Right cardiac atrium (tissue), 5 donors: ENCODE results near the gene ZNF135. TPM values are rescaled to one million over a fixed set of nuclear protein-coding genes. Genes with fewer than 3 reads are reported as not detected.
A peak's percentile ranks its signal among the peaks of the same experiment; 100 is the strongest.

Experiments used
- ATAC-seq, 2 donors: fragments of 200-7000 bp; cut with Tn5 transposase; one replicate each; pipeline versions ENCODE4 v1.8.0 to v1.9.1; 2020; ENCODE audit warnings: moderate library complexity in 2 of 2, mild to moderate bottlenecking in 1 of 2
- DNase-seq, 3 donors: peaks; one replicate each; pipeline ENCODE4 v3.0.0-alpha.2; 2020
- H3K27ac ChIP-seq: one replicate; pipeline ENCODE4 v1.5.1; 2013; ENCODE audit warnings: mild to moderate bottlenecking, low read length, control low read depth, moderate library complexity
- H3K27me3 ChIP-seq: one replicate; pipeline ENCODE4 v1.6.1; 2013; ENCODE audit not compliant: control insufficient read depth, insufficient read depth
- H3K4me1 ChIP-seq: one replicate; pipeline ENCODE4 v1.6.1; 2013; ENCODE audit warnings: low read length; ENCODE audit not compliant: control insufficient read depth, insufficient read depth
- H3K4me3 ChIP-seq: one replicate; pipeline ENCODE4 v1.5.1; 2013; ENCODE audit warnings: low read length, control low read depth
- H3K9me3 ChIP-seq: one replicate; pipeline ENCODE4 v1.6.1; 2013; ENCODE audit warnings: low read length; ENCODE audit not compliant: control insufficient read depth
- WGBS: extraction: QIAGEN DNeasy Blood & Tissue Kit; methylation state at CpG from one replicate; pipeline ENCODE4 v1.1.7; 2013; 5-methylcytosine and 5-hydroxymethylcytosine counted together
- intact Hi-C, 4 donors: fragments of 100-400 bp; cut with DNase I; formaldehyde crosslinking; loops; one replicate each; pipeline versions ENCODE4 v1.11.0 to v1.14.0; 2022 to 2023
- polyA plus RNA-seq: library from polyadenylated mRNA; stranded (reverse); fragments of 200-250 nt; gene quantifications from one replicate; pipeline ENCODE4 v1.2.3, GENCODE V29; 2013
- total RNA-seq, 4 donors: library from RNA; stranded (reverse); fragmentation: NEBNext Ultra II Directional; extraction: Animal tissue kit (Norgen Biotek cat#: 25700); gene quantifications; one replicate each; pipeline ENCODE4 v1.2.1, GENCODE V29; 2021
- donor health status: healthy with polysubstance abuse.
- donor health status: DM: no; HTN: yes; CAD: no.
- donor health status: DM: no; HTN: no; CAD: no.
- donor health status: DM: no; HTN: yes; CAD: no; lungs with severe emphysema.
- donor health status: DM: yes; HTN: yes; CAD: no.

ZNF135 gene
- total and polyA plus RNA-seq, 5 donors: 2.8 to 5.1 (median 4.2) TPM

DNA sequence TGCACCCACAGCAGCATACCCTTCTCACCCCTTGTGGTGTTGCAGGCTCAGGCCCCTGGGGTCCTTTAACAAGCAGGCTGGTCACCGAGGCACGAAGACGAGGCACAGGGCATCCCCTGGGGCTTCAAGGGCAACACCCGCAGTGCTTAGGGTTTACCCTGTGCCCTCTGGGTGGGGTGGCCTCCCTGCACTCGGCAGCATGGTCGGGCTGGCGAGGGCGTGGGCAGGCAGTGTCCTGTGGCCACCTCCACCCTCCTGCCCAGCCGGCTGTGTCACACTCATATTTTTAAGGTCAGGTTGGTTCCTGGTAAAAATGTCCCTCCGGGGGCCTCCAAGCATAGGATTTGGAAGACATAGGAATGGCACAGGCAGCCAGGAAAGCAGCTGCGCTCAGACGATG lies 11.4 kb upstream of the ZNF135 start:
- H3K9me3 ChIP-seq: peaks cover 3% of the 10 kb centered on the region
- H3K4me3 ChIP-seq: no peak overlapping the region
- H3K27ac ChIP-seq: no peak overlapping the region
- intact Hi-C loops: no loop called here
- ATAC-seq (no peak), DNase-seq (no peak)
- no peaks in the 10 kb centered on the region for H3K4me1 ChIP-seq
- no peaks in the 10 kb centered on the region for H3K27me3 ChIP-seq
- 95% methylated on average over 12 of the region's 12 CpGs for WGBS

DNA sequence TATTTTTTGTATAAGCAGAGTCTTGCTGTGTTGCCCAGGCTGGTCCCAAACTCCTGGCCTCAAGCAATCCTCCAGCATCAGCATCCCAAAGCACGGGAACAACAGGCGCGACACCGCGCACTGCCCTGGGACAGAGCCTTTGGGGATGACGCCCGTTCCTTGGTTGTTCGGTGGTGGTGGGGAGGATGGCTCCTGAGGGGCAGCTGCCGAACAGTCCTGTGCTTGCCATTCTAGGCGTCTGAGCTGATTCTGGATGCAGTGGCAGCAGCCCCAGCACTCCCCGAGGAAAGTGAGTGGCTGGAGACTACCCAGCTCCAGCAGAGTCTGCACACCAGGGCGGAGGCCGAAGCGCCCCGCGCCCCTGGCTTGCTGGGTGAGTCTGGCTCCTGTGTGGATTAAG lies 6.8 kb upstream of the ZNF135 start:
- Histone ChIP-seq H3K4me1 (no peaks in the 10 kb centered on the region), H3K27ac (no peak overlapping the region), H3K9me3 (no peaks in the 10 kb centered on the region), H3K27me3 (no peaks in the 10 kb centered on the region), H3K4me3 (no peak overlapping the region)
- ATAC-seq (no peak), DNase-seq (no peak)
- 99% methylated on average over 16 of the region's 16 CpGs for WGBS
- intact Hi-C loops: loop anchor here in 1 of 4 donors (1.0 kb wide), 1 partner anchor 34 kb away; no protein-coding TSS in a partner anchor

DNA sequence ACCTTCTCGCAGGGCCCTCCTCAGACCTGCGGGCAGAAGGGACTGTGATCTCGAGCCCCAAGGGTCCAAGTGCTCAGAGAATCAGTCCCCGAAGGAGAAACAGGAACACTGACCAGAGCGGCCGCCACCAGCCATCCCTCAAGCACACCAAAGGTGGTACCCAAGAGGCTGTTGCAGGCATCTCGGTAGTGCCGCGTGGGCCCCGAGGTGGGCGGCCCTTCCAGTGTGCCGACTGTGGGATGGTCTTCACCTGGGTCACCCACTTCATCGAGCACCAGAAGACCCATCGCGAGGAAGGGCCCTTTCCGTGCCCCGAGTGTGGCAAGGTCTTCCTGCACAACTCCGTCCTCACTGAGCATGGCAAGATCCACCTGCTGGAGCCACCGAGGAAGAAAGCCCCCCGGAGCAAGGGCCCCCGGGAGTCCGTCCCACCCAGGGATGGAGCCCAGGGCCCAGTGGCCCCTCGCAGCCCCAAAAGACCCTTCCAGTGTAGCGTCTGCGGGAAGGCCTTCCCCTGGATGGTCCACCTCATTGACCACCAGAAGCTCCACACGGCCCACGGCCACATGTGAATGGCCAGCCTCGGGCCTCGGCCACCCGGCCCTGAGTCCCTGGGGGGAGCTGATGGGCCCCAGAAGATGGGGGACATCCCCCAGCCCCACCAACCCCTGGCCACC lies 5.5 kb upstream of the ZNF135 start:
- intact Hi-C loops: no loop called here
- H3K27me3 ChIP-seq: no peaks in the 10 kb centered on the region
- no peak overlapping the region for H3K4me3 ChIP-seq
- no peaks in the 10 kb centered on the region for H3K4me1 ChIP-seq
- no peak for ATAC-seq
- no peak for DNase-seq
- H3K9me3 ChIP-seq: no peaks in the 10 kb centered on the region
- 93% methylated on average over 30 of the region's 30 CpGs for WGBS
- no peak overlapping the region for H3K27ac ChIP-seq

DNA sequence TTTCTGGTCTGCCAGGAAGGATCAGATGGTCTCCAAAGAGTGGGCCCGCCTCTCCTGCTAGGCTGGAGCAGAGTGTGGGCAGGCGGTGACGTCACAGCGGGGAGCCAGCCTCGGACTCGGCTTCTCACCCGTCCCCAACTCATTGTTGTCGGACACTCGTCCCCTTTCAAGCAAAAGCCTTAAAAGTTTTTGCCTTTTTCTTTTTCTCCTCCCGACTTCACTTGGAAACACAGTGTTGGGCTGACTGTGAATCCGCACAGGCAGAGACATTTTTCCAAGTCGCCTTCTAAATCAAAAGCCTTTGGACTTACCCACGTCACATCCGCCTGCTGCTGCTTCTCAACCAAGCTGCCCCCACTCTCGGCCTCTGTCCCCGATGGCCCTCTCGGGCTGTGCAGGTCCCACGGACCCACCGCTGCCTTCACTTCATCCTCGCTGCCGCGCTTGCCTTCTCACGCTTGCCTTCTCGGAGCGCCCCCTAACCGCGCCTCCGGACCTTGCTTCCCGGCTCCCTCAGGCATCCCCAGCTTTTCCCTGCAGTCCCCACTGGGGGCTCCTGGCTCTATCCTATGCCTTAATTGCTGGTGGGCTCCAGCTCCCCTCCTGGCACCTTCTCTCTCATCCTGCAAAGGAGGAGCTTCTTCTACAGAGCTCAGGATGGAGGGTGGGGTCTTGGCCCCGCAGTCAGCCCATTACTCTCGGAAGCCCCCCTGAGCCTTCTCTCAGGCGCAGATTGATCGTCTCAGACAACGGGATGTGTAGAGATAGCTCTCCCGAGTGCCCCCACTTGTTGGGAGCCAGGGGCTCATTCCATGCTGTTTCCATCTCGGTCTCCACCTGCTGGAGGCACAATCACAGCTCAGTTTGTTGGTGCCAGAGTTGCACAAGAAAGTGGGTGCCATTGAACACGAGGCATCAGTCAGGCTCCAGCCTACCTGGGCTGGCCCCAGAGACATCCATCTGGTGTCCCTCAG lies 3.9 kb upstream of the ZNF135 start:
- intact Hi-C loops: no loop called here
- Histone ChIP-seq H3K9me3 (no peaks in the 10 kb centered on the region), H3K27ac (peak overlapping the region; percentile 77), H3K4me1 (no peaks in the 10 kb centered on the region), H3K4me3 (peak overlapping the region; percentile 51), H3K27me3 (no peaks in the 10 kb centered on the region)
- peak; percentile 66 to 83 (median 79) for DNase-seq
- WGBS: 23% methylated on average over 37 of the region's 37 CpGs
- ATAC-seq: peak in 1 of 2 donors; percentile 44

DNA sequence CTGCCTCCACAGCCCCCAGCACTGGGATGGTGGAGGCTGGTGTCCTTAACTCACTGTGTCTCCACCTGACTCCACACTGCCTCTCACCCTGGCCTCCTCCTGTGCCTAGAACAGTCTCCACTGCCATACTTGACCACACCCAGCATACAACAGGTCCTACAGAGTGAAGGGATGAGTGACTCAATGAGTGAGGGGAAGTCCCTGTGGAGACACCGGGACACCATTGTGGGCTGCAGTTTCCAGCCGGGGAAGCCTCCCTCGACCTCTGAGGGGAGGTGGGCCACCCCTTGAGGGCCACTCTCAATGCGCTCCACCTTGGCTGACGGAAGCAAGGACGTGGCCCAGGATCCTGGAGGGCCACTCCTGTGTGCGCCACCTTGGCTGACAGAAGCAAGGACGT lies 2.8 kb upstream of the ZNF135 start:
- Histone ChIP-seq H3K4me3 (no peak overlapping the region), H3K4me1 (no peaks in the 10 kb centered on the region), H3K27me3 (no peaks in the 10 kb centered on the region), H3K9me3 (no peaks in the 10 kb centered on the region), H3K27ac (no peak overlapping the region)
- no peak for ATAC-seq
- intact Hi-C loops: no loop called here
- 89% methylated on average over 8 of the region's 8 CpGs for WGBS
- DNase-seq: no peak

DNA sequence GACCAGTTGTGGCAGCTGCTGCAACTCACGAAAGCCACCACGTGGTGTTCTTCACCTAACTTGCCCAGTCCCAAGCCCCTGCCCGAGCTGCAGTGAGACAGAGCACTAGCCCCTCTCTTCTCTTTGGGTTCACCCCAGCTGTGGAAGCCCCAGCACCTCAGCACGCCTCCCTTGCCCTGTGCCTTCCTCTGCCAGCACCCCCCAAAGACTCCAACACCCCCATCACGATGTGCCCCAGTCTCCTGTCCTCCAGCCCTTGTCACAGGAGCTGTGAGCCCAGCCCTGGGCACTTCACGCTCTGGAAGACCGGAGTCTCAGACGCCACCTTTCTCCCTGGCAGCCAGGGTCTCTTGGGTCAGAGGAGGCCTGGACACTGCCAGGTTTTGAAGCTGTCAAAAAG lies 2.2 kb upstream of the ZNF135 start:
- no peak for ATAC-seq
- Histone ChIP-seq H3K4me1 (no peaks in the 10 kb centered on the region), H3K4me3 (no peak overlapping the region), H3K27me3 (no peaks in the 10 kb centered on the region), H3K27ac (no peak overlapping the region), H3K9me3 (no peaks in the 10 kb centered on the region)
- intact Hi-C loops: no loop called here
- no peak for DNase-seq
- WGBS: 95% methylated on average over 8 of the region's 8 CpGs

DNA sequence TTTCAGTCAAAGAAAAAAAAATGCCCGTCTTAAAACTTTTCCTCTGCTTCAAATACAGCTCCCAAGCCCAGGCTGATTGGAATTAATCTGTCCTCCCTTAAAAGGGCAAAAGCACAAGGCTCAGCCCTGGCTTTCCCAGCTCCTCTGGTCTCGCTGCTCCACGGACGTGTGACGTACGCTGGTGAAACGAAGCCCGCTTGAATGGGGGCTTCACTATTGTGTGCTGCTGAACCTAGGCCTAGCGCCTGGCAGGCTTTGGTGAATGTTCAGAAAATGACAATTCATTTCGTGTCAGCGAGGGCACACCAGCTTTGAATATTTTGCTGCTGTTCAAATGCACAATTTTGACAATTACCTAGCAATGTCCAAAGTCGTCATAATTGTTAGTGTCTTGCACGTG lies 615 bp upstream of the ZNF135 start:
- H3K27me3 ChIP-seq: no peaks in the 10 kb centered on the region
- H3K9me3 ChIP-seq: no peaks in the 10 kb centered on the region
- 91% methylated on average over 13 of the region's 13 CpGs for WGBS
- H3K4me1 ChIP-seq: no peaks in the 10 kb centered on the region
- H3K27ac ChIP-seq: peak overlapping the region; percentile 82
- H3K4me3 ChIP-seq: peak overlapping the region; percentile 56
- ATAC-seq: no peak
- intact Hi-C loops: no loop called here
- no peak for DNase-seq

DNA sequence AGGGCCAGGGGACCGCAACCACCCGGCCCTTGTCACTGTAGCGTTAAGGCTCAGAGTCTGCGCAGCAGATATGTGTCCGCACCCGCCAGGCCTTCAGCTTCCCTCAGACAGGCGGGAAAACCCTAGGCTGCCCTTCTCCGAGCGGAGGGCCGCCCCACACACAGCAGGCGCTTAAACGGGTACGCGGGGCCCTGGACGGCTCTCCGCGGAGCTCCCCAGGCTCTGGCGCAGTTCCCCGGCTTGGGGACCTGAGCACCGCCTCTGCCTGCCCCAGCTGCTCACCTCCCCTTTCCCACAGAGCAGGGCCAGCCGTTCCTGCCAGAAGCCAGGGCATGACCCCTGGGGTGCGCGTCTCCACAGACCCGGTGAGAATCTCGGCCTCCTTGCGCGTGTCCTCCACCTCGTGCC lies 593 bp downstream of the ZNF135 start:
- DNase-seq (peak in 2 of 3 donors; percentile 67), ATAC-seq (peak in 1 of 2 donors; percentile 22)
- Histone ChIP-seq H3K4me1 (no peaks in the 10 kb centered on the region), H3K9me3 (no peaks in the 10 kb centered on the region), H3K27me3 (no peaks in the 10 kb centered on the region), H3K4me3 (peak overlapping the region; percentile 56), H3K27ac (peak overlapping the region; percentile 59)
- 17% methylated on average over 28 of the region's 28 CpGs for WGBS
- intact Hi-C loops: no loop called here

DNA sequence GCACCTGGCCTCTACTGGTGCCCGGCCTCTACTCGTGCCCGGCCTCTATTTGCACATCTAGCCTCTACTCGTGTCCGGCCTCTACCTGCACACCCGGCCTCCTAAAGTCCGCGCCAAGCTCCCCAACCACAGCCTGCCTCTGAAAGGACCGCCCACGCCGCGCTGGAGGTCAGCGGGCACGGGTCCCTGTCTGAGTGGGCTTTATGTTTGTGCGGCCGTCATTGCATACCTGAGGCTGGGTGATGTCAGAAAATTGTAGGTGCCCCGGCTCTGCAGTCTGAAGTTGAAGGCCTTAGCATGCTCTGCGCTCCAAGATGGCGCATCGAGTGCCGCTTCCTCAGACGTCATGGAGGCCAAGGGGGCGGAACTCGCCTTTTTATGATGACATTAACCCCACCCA lies 1.1 kb downstream of the ZNF135 start:
- Histone ChIP-seq H3K4me1 (no peaks in the 10 kb centered on the region), H3K4me3 (no peak overlapping the region), H3K27ac (no peak overlapping the region), H3K27me3 (no peaks in the 10 kb centered on the region), H3K9me3 (peaks cover under 1% of the 10 kb centered on the region)
- 91% methylated on average over 24 of the region's 24 CpGs for WGBS
- DNase-seq (no peak), ATAC-seq (no peak)
- intact Hi-C loops: no loop called here

DNA sequence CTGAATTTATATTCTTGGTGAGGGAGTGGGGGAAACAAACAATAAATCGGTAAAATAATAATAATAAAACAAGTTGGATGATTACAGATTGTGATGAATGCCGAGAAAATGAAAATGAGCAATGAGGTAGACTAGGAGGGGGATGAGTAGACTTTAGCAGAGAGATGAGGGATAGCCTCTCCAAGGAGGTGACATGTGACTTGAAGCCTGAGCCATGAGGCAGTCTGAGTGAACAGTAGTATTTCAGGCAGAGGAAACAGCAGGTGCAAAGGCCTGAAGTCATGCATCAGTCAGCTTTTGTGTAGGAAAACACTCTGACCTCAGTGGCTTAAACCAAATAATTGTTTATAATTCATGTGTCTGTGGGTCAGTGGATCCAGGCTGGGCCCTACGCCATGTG lies 4.6 kb downstream of the ZNF135 start:
- ATAC-seq: no peak
- 99% methylated on average over 3 of the region's 3 CpGs for WGBS

DNA sequence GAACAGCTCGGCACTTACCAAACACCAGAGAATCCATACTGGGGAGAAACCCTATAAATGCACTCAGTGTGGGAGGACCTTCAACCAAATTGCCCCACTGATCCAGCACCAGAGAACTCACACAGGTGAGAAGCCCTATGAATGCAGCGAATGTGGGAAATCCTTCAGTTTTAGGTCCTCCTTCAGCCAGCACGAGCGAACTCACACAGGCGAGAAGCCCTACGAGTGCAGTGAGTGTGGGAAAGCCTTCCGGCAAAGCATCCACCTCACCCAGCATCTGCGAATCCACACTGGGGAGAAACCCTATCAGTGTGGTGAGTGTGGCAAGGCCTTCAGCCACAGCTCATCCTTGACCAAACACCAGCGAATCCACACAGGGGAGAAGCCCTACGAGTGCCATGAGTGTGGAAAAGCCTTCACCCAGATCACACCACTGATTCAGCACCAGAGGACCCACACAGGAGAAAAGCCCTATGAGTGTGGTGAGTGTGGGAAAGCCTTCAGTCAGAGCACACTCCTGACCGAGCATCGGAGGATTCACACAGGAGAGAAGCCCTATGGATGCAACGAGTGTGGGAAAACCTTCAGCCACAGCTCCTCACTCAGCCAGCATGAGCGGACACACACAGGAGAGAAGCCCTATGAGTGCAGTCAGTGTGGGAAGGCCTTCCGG lies 8.3 kb downstream of the ZNF135 start:
- intact Hi-C loops: no loop called here

More for the DNA sequence above, 4.6 kb downstream of the ZNF135 start:
- H3K4me1 ChIP-seq: no peaks in the 10 kb centered on the region
- no peak for DNase-seq
- H3K27ac ChIP-seq: no peak overlapping the region
- intact Hi-C loops: no loop called here
- H3K27me3 ChIP-seq: no peaks in the 10 kb centered on the region
- H3K9me3 ChIP-seq: peaks cover 22% of the 10 kb centered on the region
- H3K4me3 ChIP-seq: no peak overlapping the region

More for the DNA sequence above, 8.3 kb downstream of the ZNF135 start:
- WGBS: 98% methylated on average over 15 of the region's 15 CpGs
- no peak for DNase-seq
- no peak for ATAC-seq
- Histone ChIP-seq H3K4me1 (no peaks in the 10 kb centered on the region), H3K27ac (no peak overlapping the region), H3K27me3 (no peaks in the 10 kb centered on the region), H3K9me3 (peaks cover 25% of the 10 kb centered on the region), H3K4me3 (no peak overlapping the region)
